RWPE1 (cell line): Measurements from ENCODE around the gene RTN4RL2.
"Not testable (repeated sequence)": the region's sequence is repeated elsewhere in the genome, so short reads cannot be mapped to it uniquely, and the experiment has no call there.

Experiments
- CTCF ChIA-PET: fragments of 350-600 bp; sonication (Branson Sonifier 250); formaldehyde crosslinking; extraction: SDS; loops from one replicate; lab custom pipeline; 2021; lab: Yijun Ruan, JAX
- POLR2A ChIA-PET: fragments of 400-600 bp; formaldehyde crosslinking; extraction: SDS; loops from one replicate; lab custom pipeline; 2020; ENCODE audit warnings: antibody characterized with exemption; ENCODE audit not compliant: low non-redundant PET; lab: Yijun Ruan, JAX
- DNase-seq: peaks from one replicate; pipeline ENCODE4 v3.0.0; 2012; ENCODE audit warnings: low spot score
- H3K27ac ChIP-seq: fragments of 450-650 bp; 2 replicates; pipeline ENCODE4 v1.5.1; 2017
- TF ChIP-seq, protein P1 (sequence below): fragments of 450-650 bp; conservative IDR thresholded peaks from 2 replicates; pipeline ENCODE4 v1.5.1; 2017; ENCODE audit warnings: low read depth, mild to moderate bottlenecking

RTN4RL2 gene

DNA sequence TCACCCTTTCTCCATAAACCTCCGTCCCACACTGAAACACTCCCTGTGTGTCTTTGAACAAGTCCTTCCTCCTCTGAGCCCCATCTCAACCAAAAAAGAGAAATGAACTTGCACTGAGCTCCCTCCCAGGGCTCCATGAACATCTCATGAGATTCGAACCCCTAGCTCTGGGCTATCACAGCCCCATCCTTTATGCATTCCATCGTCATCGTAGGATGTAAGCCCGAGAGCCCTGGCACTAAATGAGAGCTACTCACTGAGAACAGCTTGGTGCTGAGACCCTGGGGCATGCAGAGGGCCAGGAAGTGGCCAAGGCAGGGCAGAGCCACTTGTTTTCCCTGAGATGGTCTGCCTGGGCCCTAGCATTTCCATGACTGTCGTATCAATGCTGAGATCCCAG, 20.5 kb upstream of the RTN4RL2 start:
- ChIA-PET CTCF (interaction anchor here (0.6 kb wide), 1 partner anchor 1987 kb away, joined by 3 read pairs; no protein-coding TSS in a partner anchor), POLR2A (no interaction called here)
- TF ChIP-seq, protein P1, sequence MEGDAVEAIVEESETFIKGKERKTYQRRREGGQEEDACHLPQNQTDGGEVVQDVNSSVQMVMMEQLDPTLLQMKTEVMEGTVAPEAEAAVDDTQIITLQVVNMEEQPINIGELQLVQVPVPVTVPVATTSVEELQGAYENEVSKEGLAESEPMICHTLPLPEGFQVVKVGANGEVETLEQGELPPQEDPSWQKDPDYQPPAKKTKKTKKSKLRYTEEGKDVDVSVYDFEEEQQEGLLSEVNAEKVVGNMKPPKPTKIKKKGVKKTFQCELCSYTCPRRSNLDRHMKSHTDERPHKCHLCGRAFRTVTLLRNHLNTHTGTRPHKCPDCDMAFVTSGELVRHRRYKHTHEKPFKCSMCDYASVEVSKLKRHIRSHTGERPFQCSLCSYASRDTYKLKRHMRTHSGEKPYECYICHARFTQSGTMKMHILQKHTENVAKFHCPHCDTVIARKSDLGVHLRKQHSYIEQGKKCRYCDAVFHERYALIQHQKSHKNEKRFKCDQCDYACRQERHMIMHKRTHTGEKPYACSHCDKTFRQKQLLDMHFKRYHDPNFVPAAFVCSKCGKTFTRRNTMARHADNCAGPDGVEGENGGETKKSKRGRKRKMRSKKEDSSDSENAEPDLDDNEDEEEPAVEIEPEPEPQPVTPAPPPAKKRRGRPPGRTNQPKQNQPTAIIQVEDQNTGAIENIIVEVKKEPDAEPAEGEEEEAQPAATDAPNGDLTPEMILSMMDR, result no peak
- no peak for DNase-seq
- H3K27ac ChIP-seq, result no peak overlapping the region

DNA sequence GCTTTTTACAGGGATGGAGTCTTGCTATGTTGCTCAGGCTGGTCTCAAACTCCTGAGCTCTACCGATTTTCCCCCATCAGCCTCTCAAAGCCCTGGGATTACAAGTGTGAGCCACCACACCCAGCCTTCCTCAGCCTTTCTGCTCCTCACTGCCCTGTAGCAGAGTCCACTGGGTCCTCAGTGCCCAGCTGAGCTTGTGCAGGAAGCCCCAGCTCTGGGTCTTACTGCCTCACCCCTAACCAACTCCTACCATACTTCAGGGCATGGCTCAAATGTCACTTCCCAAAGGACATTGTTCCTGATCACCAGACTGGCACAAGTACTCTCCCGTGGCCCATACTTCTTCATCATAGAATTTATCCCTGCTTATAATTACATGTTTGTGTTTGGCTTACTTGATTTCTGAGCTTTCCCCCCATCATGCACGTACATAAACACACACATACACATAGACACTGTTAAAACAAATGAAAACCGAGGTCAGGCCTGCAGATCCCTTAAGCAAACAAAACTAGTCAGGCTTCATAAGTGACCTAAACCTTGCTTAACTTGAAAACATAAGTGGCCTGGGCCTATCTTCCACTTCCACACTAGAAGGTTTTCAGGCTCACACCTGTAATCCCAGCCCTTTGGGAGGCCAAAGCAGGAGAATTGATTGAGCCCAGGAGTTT, 19.4 kb upstream of the RTN4RL2 start:
- TF ChIP-seq, protein P1, result no peak
- no peak for DNase-seq
- ChIA-PET POLR2A (no interaction called here), CTCF (interaction anchor here (0.7 kb wide), 1 partner anchor 1745 kb away, joined by 4 read pairs; no protein-coding TSS in a partner anchor)
- no peak overlapping the region for H3K27ac ChIP-seq

DNA sequence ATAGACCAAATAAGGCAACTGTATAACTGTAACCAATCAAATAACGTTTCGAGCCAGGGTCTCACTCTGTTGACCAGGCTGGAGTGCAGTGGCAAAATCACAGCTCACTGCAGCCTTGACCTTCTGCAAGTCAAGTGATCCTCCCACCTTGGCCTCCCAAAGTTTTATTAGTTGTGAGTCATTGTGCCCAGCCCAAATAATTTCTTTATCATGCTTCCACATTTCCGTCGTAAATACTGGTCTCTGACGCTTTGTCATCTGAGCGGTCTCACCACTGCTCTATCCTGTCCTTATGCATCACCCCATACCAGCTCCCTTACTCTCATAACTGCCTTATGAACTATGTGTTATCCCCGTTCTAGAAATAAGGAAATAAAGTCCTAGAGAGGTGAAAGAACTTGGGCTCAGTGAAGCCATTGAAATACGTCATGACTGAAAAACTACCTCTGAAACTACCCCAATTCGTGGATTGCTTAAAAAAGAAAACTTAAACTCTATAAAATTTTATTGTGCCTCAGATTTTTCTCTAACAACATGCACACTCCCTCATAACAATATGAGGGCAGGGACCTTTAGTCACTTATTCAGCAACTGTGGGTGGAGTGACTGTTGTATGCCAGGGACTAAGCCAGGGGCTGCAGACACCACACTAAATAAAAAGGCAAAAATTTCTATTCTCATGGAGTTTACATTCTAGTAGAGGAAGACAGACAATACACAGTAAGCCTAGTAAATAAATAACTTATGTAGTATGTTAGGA, 15.8 kb upstream of the RTN4RL2 start:
- H3K27ac ChIP-seq, result no peak overlapping the region
- ChIA-PET POLR2A (no interaction called here), CTCF (no interaction called here)
- no peak for DNase-seq
- TF ChIP-seq, protein P1, result no peak

DNA sequence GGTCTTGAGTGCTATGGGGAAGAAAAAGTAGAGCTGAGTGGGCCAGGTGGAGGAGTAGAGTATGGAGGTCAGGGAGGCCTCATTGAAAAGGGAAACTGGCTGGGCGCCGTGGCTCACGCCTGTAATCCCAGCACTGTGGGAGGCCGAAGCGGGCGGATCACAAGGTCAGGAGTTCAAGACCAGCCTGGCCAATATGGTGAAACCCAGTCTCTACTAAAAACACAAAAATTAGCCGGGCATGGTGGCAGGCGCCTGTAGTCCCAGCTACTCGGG, 15.3 kb upstream of the RTN4RL2 start:
- POLR2A ChIA-PET, H3K27ac ChIP-seq, DNase-seq, CTCF ChIA-PET: not testable (repeated sequence)

DNA sequence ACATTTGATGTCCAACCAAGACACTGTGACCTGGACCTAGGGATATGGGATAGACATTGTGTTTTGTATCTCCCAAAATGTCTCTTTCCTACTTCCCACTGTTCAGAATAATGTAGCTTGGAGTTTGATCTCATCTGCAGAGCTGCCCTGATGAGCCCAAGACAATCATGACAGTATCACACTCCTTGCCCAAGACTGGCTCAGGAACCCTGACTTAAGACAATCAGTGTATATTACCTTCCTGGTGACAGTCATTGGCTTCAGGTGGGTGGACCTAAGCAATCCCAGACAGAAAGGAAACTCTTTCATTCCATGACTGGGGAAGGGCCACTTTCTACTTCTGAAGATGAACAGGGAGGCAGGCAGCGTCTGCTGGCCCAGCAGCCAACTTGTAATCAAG, 14.3 kb upstream of the RTN4RL2 start:
- POLR2A ChIA-PET, result no interaction called here

DNA sequence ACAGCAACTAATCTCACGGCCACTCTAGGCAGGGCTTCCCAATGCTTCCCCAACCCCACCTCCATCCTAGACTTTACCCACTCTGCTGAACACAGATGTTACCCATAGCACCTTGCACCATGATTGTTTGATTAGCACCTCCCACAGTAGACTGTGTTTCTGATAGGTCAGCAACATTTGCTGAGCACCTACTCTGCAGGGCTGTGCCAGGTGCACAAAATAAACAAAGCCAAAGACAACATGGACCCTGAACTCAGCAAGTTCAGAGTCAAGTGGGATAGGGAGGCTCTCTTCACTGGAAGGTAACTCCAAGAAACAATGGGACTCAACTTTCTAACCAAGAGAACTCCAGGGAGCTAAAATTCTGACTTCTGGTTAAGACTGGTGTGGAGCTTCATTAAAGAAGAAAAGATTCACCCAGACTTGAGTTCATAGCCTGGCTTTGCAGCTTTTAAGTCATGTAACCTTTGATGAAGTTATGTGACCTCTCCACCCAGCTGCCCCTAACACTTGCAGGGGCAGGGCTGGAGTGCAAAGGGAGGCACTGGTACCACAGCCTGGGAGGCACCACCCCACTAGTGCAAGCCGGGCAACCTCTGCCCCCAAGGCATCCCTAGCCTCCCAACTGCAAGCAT, 6.7 kb upstream of the RTN4RL2 start:
- ChIA-PET CTCF (interaction anchor here (0.6 kb wide), 1 partner anchor 37 kb away, joined by 3 read pairs; no protein-coding TSS in a partner anchor), POLR2A (no interaction called here)
- DNase-seq, result no peak
- TF ChIP-seq, protein P1, result no peak
- no peak overlapping the region for H3K27ac ChIP-seq

More for the DNA sequence above, 14.3 kb upstream of the RTN4RL2 start:
- no peak for DNase-seq
- CTCF ChIA-PET, result interaction anchor here (1.4 kb wide), 1 partner anchor 11 kb away, joined by 4 read pairs; no protein-coding TSS in a partner anchor
- H3K27ac ChIP-seq, result no peak overlapping the region
- TF ChIP-seq, protein P1, result no peak
